GM19372 (cell line): Measurements from ENCODE around the gene WNK2.

ENCODE experiments used
- ATAC-seq: cut with Tn5 transposase; IDR thresholded peaks from one replicate; pipeline ENCODE4 v1.9.1; 2021; ENCODE audit warnings: mild to moderate bottlenecking, low read depth, moderate library complexity; ENCODE audit not compliant: unreplicated experiment

The WNK2 gene

GRCh38 chr9:93197670-93198069, 13.7 kb downstream of the WNK2 start:
- no peak for ATAC-seq

- ATAC-seq = no peak
Observed at GRCh38 chr9:93198117-93198837, 14.3 kb downstream of the WNK2 start.

GRCh38 chr9:93198838-93199625, 15.1 kb downstream of the WNK2 start:
- ATAC-seq = no peak

GRCh38 chr9:93200449-93200742, 16.5 kb downstream of the WNK2 start:
- no peak for ATAC-seq

GRCh38 chr9:93200989-93201334, 17.0 kb downstream of the WNK2 start:
- ATAC-seq = no peak

- no peak for ATAC-seq
Observed at GRCh38 chr9:93203026-93203717, 19.2 kb downstream of the WNK2 start.

- ATAC-seq = no peak
Observed at GRCh38 chr9:93203718-93204469, 20.0 kb downstream of the WNK2 start.

GRCh38 chr9:93204470-93205043, 20.6 kb downstream of the WNK2 start:
- no peak for ATAC-seq

GRCh38 chr9:93205045-93205768, 21.3 kb downstream of the WNK2 start:
- ATAC-seq = no peak

GRCh38 chr9:93205896-93206575, 22.1 kb downstream of the WNK2 start:
- ATAC-seq = no peak

GRCh38 chr9:93206576-93207155, 22.7 kb downstream of the WNK2 start:
- no peak for ATAC-seq

GRCh38 chr9:93207326-93207814, 23.4 kb downstream of the WNK2 start:
- no peak for ATAC-seq

GRCh38 chr9:93207860-93208734, 24.2 kb downstream of the WNK2 start:
- no peak for ATAC-seq

GRCh38 chr9:93209097-93209496, 25.2 kb downstream of the WNK2 start:
- ATAC-seq = no peak

GRCh38 chr9:93209576-93210323, 25.8 kb downstream of the WNK2 start:
- no peak for ATAC-seq

GRCh38 chr9:93210324-93210973, 26.5 kb downstream of the WNK2 start:
- no peak for ATAC-seq
